Gastrocnemius medialis (tissue), 4 donors: ENCODE measurements around the gene SH3RF1.

Source experiments
- POLR2A ChIP-seq, 2 donors: fragments of 450-650 bp; IDR thresholded peaks; one replicate each; pipeline ENCODE4 v1.6.1; 2017; ENCODE audit warnings: antibody characterized with exemption in 2 of 2, mild to moderate bottlenecking in 2 of 2, moderate library complexity in 2 of 2
- TF ChIP-seq, protein P1 (sequence below), 5 experiments: fragments of 450-650 bp in 3 of 5; fragments of 200-600 bp in 2 of 5; sonication (generic) in 2 of 5; IDR thresholded peaks in 4 of 5; conservative IDR thresholded peaks in 1 of 5; 1 replicate in 4 of 5; 2 replicates in 1 of 5; pipeline ENCODE4 v1.5.1; 2016 to 2019; ENCODE audit warnings: antibody characterized with exemption in 5 of 5, mild to moderate bottlenecking in 3 of 5, moderate library complexity in 3 of 5

DNA sequence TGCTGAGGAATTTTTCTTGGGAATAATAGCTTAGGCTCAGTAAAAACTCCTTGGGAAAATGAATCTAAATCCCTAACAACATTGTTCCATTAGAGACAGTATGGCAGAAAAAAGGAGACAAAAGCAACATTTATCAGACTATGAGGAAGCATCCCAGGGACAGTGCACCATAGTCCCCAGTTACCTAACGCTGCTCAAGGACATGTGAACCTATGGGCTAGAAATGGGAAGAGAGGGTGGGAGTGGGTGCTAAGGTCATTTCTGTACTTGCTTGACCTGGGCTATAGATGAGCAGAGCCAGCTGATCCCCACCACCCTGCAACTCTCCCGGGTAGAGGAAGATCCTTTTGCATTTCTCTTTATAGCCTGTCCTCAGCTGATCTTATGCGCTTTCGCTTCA is 162.5 kb downstream of the SH3RF1 start:
- TF ChIP-seq, protein P1, sequence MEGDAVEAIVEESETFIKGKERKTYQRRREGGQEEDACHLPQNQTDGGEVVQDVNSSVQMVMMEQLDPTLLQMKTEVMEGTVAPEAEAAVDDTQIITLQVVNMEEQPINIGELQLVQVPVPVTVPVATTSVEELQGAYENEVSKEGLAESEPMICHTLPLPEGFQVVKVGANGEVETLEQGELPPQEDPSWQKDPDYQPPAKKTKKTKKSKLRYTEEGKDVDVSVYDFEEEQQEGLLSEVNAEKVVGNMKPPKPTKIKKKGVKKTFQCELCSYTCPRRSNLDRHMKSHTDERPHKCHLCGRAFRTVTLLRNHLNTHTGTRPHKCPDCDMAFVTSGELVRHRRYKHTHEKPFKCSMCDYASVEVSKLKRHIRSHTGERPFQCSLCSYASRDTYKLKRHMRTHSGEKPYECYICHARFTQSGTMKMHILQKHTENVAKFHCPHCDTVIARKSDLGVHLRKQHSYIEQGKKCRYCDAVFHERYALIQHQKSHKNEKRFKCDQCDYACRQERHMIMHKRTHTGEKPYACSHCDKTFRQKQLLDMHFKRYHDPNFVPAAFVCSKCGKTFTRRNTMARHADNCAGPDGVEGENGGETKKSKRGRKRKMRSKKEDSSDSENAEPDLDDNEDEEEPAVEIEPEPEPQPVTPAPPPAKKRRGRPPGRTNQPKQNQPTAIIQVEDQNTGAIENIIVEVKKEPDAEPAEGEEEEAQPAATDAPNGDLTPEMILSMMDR (IDR thresholded peaks at IDR 0.05 in 4 of 5, conservative IDR thresholded peaks at IDR 0.05 in 1 of 5), result no peak
- TF ChIP-seq POLR2A (IDR thresholded peaks at IDR 0.05), result no peak
